MM.1S (cell line): ENCODE results near the gene CIB4.

Experiments used
- EZH2 ChIP-seq: fragments of 300-600 bp; sonication (generic); optimal IDR thresholded peaks from 2 replicates; pipeline ENCODE3; 2017; ENCODE audit warnings: low read depth, mild to moderate bottlenecking, antibody characterized with exemption, low read length, mixed read lengths
- TF ChIP-seq, protein P1 (sequence below): fragments of 300-600 bp; sonication (generic); IDR thresholded peaks from 2 replicates; pipeline ENCODE4 v1.5.1; 2016; ENCODE audit warnings: antibody characterized with exemption, low read length, mixed read lengths

DNA sequence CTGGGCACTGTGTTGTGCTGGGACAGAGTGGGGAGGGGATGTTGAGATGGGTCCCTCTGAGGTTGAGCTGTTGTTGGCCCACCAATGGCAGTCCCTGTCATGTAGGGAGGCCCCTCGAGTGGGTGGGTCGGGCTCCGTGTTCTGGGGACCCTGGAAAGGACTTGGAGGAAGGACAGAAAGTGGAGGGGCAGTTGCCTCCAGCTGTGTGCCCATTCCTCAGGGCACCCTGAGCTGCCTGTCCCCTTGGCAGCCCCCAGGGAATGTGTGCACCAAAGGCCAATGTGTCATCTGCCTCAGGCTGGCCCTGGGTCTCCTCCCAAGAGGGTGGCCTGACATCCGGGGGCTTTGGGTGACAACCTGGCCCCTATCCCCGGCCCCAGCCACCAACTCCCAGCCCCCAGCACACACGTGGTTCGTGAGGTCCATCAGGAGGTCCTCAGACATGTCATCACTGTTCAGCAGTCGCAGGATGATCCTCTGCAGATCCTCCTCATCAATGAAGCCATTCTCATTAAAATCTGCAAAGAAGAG, 57.7 kb downstream of the CIB4 start:
- TF ChIP-seq, protein P1, sequence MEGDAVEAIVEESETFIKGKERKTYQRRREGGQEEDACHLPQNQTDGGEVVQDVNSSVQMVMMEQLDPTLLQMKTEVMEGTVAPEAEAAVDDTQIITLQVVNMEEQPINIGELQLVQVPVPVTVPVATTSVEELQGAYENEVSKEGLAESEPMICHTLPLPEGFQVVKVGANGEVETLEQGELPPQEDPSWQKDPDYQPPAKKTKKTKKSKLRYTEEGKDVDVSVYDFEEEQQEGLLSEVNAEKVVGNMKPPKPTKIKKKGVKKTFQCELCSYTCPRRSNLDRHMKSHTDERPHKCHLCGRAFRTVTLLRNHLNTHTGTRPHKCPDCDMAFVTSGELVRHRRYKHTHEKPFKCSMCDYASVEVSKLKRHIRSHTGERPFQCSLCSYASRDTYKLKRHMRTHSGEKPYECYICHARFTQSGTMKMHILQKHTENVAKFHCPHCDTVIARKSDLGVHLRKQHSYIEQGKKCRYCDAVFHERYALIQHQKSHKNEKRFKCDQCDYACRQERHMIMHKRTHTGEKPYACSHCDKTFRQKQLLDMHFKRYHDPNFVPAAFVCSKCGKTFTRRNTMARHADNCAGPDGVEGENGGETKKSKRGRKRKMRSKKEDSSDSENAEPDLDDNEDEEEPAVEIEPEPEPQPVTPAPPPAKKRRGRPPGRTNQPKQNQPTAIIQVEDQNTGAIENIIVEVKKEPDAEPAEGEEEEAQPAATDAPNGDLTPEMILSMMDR = no peak
- no peak for TF ChIP-seq EZH2
